HUDEP-2 (cell line): ENCODE measurements around the gene GGACT.
"Not testable (repeated sequence)": the region's sequence is repeated elsewhere in the genome, so short reads cannot be mapped to it uniquely, and the experiment has no call there.

Source experiments
- DNase-seq, 76 experiments: peaks; one replicate each; lab custom pipeline; 2025; ENCODE audit not compliant: unreplicated experiment in 76 of 76; lab: John Stamatoyannopoulos, UW

The GGACT gene

GRCh38 chr13:100601716-100602115 is 13.1 kb upstream of the GGACT start:
- no peak for DNase-seq

DNA sequence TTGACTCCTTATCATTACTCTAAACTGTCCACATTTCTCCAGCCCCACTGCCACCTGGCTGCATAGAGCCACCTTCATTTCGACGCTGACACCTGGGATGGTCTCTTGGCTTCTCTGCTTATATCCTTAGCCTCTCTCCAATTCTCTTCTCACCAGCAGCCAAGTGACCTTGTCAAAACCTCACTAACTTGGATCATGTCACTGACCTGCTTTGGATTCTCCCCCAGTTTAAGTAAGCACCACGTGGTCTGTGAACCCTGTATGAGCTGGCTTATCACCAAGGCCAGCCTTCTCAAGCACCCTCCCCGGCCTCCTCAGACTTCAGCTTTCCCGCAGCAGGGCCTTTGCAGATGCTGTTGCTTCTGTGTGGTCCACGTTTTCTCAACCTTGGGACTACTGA is 12.3 kb upstream of the GGACT start:
- peak in 40 of 76 experiments; percentile 1 to 59 (median 16) for DNase-seq

GRCh38 chr13:100600461-100600860 is 11.9 kb upstream of the GGACT start:
- DNase-seq = no peak

- DNase-seq = no peak
Observed at GRCh38 chr13:100597253-100597652, 8.7 kb upstream of the GGACT start.

- no peak for DNase-seq
Observed at GRCh38 chr13:100596516-100596915, 7.9 kb upstream of the GGACT start.

DNA sequence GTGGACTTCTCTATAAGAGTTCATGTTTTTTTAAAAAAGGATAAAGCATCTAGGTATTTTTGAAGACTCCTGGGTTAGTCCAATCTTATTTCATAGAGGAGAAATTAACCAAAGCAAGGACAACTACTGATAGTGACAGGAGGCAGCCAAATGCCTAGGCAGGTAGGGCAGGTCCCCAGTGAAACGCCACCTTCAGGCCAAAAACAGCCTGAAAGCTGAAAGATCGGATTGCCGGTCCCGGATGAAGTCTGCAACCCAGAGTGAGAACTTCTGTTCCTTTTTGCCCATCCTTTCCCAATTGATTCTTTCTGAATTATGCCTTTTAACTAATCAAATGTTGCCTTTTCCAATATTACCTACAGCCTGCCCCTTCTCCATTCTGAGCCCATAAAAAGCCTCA is 6.1 kb upstream of the GGACT start:
- peak in 4 of 76 experiments; percentile 1 to 12 (median 6) for DNase-seq

- no peak for DNase-seq
Observed at GRCh38 chr13:100594255-100594654, 5.7 kb upstream of the GGACT start.

DNA sequence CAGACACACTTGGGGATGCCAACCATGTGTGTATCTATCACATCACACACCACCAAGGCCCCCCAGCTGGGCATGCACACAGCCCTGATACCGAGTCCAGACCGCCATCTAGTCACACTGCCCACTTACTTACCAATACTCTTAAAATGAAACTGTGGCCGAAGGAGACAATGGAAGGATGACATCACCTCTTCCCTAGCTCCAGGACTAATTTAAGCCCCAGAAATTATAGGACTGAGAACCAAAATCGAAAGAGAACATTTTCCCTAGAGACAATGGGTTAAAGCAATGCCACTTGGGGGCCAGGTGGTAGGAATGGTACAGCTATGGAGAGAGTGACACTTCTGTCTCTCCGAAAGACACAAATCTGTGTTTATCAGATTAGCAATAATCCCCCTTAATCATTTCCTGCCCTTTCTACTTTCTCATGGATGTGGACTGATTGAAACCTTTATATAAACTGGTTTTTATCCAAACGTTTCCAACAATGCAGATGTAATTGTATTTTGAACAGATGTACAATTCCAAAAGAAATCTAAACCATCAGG is 663 bp upstream of the GGACT start:
- DNase-seq = no peak

DNA sequence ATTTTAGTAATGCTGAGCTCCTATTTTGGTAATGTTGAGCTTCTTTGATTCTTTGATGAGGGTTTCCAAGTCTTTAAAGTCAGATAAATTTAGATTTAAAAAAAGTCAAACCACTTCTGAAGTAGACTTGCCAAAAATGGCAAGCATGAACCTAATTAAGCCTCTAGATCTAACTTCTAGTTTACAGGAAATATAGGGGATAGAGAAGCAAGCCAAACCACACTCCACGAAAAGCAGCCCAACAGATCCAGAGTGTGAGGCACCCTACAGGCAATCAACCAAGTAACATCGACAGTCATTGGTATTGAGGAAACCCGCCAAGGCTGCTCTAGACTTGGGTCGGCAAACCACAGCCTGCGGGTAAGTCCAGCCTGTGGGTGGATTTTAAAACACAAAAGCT is 3.7 kb downstream of the GGACT start:
- no peak for DNase-seq

- no peak for DNase-seq
Observed at GRCh38 chr13:100581504-100581903, 7.1 kb downstream of the GGACT start.

- DNase-seq = no peak
Observed at GRCh38 chr13:100581030-100581429, 7.6 kb downstream of the GGACT start.

DNA sequence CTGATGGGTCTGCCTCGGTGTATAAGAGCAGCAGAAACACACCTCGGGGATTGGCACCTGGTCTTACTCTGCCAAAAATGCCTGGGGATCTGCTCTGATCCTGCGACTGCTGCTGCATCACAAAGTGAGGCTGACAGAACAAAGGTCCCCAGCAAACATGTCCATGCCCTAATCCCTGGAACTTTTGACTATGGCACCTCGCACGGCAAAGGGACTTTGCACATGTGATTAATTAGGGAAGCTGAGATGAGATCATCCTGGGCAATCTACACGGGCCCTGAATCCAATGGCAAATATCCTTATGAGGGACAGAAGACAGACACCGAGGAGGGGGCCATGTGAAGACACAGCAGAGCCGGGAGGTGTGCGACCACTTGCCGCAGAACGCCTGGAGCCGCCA is 8.5 kb downstream of the GGACT start:
- no peak for DNase-seq

DNA sequence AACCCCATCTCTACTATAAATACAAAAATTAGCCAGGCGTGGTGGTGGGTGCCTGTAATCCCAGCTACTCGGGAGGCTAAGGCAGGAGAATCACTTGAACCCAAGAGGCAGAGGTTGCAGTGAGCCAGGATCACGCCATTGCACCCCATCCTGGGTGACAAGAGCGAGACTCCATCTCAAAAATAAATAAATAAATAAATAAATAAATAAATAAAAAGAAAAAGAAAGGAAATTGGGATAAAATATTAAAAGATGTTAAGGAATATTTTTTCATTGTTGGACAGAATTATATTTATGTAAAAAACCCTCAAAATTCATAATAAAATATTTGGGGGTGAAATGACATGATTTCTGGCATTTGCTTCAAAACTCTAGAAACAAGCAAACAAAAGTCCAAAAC is 11.3 kb downstream of the GGACT start:
- not testable (repeated sequence) for DNase-seq

GRCh38 chr13:100573121-100573520 is 15.5 kb downstream of the GGACT start:
- peak in 65 of 76 experiments; percentile 1 to 73 (median 41) for DNase-seq

DNA sequence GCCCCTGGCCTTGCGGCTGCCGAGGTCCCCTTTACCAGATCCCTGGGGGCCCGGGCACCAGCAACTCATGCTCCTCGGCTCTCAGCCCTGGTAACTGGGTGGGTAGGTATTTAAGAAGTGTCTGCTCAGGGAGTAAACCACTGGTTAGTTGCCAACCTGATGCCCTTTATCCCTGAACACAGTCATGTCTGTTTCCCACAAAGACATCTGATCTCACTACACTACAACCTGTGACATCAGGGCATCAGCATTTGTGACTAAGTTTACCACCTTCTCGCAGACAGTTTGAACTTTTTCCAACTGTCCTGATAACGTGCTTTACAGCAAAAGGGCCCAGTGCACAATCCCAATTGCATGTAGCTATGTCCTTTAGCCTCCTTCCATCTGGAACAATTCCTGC is 22.0 kb downstream of the GGACT start:
- DNase-seq = peak in 2 of 76 experiments; percentile 7 to 15

GRCh38 chr13:100565286-100565685 is 23.3 kb downstream of the GGACT start:
- no peak for DNase-seq

DNA sequence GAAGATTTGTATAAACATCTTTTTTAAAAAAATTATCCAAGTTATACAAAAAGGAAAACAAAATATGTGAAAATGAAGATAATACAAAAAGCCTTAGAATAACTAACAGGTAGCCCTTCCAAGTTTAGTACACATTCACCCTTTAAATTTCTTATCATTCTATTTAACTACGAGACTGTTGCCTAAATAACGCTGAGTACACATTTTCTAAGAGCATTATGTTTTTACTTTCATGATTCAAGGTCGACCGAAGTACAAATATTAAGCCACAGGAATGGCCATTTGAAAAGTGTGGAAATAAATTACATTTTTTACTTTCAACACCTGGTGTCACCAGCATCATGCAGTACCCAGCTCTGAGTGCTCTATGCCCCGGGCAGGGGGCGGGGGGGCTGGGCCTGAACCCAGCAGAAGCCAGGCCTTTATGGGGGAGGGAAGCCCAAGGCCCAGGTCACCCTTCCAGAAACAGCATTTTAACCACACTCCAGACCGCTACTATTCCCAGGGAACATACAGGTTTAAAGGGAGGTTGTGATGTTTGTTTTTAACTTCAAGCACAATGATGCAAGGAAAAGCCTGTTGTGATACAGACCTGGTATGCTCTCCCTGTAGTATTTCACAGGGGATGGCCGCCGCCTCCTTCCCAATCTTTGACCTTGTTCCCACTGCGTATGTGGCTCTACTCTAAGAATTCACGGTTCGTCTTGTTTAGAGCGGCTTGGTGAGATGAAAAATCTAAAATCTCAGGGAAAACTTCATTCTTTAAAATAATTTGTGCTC is 24.0 kb downstream of the GGACT start:
- DNase-seq = no peak

GRCh38 chr13:100563779-100564178 is 24.8 kb downstream of the GGACT start:
- DNase-seq = no peak

DNA sequence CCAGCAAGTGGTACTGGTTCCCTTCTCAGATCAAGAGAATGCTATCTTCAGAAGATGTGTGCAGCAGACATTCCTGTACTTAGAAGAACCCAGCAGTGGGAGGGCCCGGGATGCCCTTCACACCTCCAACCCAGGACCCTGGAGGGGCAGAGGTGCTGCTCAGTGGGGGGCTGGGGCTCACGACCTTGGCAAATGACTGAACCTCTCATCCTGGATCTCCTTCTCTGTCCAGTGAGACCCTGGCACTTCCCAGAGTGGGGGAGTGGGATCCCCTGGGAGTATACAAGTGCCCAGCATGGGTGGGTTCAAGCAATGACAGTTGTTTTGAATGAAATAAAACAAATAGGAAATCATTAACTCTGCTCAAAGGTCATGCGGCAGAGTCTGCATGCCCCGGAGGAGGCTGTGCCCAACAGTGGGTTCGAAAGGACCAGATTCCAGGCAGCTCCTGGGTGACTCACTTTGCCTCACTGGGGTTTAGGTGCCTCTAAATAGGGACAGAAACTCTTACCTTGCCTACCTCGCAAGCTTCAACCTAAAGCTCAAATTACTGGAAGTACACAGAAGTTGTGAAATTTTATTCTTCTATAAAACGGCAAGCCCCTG is 26.9 kb downstream of the GGACT start:
- no peak for DNase-seq

DNA sequence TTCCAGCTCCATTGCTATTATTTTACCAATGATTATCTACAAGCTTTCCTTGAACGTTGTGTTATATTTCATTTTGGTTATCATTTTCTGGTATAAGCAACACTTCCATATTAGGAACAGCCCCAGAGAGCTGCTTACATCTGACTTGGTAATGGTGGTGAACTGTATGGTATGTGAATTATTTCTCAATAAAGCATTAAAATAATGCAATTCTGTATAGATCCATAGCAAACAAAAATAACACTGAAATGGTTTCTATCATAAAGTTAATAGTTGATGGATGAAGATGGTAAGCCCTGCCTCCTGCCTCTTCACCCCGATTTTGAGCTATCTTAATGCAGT is 27.5 kb downstream of the GGACT start:
- no peak for DNase-seq

DNA sequence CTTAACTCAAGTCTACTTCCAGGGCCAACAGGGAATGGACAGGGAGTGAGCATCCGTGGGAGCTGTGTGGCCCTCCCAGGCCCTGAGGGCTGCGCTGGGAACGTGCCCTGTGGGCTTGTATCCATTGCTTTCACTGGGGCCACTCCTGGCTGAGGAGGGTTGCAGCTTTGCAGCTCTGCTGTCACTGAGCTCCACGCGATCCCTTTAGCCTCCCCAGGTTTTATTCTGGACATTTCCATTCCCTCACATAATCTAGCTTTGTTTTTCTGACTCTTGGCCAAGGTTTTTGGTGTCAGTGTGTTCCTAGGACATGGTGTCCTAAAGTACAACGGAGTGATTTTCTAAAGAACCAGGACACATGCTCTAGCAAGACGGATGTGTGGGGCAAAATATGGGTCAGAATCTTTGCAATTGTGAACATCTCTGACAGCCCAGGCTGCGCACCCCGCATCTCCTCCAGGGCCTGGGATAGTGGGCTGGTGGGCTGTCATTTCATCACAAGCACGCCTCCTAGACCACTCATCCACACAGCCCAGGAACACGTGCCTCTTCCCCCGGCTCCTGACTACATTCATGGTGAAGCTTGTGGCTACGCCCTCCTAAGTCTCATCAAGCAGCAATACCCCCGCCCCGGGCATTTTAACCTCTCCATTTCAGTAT is 28.0 kb downstream of the GGACT start:
- DNase-seq = no peak

- no peak for DNase-seq
Observed at GRCh38 chr13:100559886-100560285, 28.7 kb downstream of the GGACT start.
